Gastrocnemius medialis (tissue), 4 donors: ENCODE results near the gene KCNH8.

Experiments
- CTCF ChIP-seq, 5 experiments: fragments of 450-650 bp in 3 of 5; fragments of 200-600 bp in 2 of 5; sonication (generic) in 2 of 5; IDR thresholded peaks in 4 of 5; conservative IDR thresholded peaks in 1 of 5; 1 replicate in 4 of 5; 2 replicates in 1 of 5; pipeline ENCODE4 v1.5.1; 2016 to 2019; ENCODE audit warnings: antibody characterized with exemption in 5 of 5, mild to moderate bottlenecking in 3 of 5, moderate library complexity in 3 of 5
- POLR2A ChIP-seq, 2 donors: fragments of 450-650 bp; IDR thresholded peaks; one replicate each; pipeline ENCODE4 v1.6.1; 2017; ENCODE audit warnings: antibody characterized with exemption in 2 of 2, mild to moderate bottlenecking in 2 of 2, moderate library complexity in 2 of 2

GRCh38 chr3:19446687-19447086 lies 298.4 kb downstream of the KCNH8 start:
- TF ChIP-seq POLR2A (IDR thresholded peaks at IDR 0.05) = no peak
- TF ChIP-seq CTCF (IDR thresholded peaks at IDR 0.05 in 4 of 5, conservative IDR thresholded peaks at IDR 0.05 in 1 of 5) = no peak
